Activated effector memory CD4-positive, alpha-beta T cell treated with Interleukin-2 at 50 U/mL for 16 hours (primary cell): ENCODE data around the gene ANKS1B.
"Not testable (repeated sequence)": the region's sequence is repeated elsewhere in the genome, so short reads cannot be mapped to it uniquely, and the experiment has no call there.

Experiments used
- DNase-seq: peaks from one replicate; pipeline ENCODE4 v3.0.0-alpha.2; 2020

The ANKS1B gene

GRCh38 chr12:98896938-98897337 lies 1087.8 kb downstream of the ANKS1B start:
- no peak for DNase-seq

DNA sequence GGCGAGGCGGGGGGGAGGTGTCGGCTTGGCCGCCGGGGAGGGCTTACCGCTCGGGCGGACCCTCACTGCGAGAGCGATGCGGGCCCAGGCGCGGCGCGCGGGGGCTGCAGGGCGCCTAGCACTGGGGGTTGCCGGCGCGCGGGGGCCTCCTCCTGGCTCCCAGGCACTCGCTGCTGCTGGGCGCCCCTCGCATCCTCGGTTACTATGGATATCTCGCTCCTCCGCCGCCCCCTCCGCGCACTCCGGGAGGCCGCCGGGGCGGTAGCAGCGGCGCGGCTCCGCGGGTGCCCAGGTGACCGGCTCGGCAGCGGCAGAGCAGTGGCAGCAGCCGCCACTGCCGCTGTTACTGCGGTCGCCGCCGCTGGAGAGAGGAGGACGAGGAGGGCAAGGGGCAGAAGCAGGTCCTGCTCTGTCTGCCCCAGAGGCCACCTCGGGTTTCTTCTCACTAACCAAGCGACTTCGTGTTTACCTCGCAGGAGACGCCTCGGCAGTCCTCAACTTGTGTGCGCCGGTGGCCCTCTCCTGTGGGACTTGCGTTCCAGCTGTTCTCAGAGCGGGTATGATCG lies 1089.6 kb downstream of the ANKS1B start:
- DNase-seq, result no peak

DNA sequence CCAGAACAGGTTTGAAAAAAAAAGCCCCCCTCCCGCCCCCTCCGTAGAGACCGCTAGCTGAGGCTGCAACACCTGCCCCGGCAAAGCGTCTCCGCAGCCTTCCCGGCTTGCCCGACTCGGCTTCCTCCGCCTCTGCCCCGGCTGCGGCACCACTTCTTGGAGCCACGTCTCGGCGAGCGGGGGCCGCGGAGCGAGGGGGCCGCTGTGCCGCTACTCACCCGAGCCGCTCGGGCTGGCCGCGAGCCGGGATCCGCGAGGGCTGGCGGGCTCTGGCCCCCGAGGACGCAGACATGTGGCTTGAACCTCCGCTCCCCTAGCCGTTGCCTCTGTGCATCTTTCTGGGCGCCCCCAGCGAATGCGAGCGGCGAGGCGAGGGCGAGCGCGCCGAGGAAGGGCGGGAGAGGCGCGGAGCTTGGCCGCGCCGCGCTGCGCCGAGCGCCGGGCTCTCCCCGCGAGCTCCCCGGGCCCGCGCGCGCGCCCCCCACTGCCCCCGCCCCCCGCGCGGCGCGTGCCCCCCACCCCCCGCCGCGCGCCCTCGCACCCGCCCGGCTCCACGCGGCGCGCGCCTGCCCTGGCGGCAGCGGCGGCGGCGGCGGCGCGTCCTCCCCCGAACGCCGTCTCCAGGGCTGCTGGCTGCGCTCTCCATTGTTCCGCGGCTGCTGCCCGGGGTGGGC lies 1090.2 kb downstream of the ANKS1B start:
- no peak for DNase-seq

GRCh38 chr12:98893675-98894411 lies 1090.9 kb downstream of the ANKS1B start:
- DNase-seq, result no peak

DNA sequence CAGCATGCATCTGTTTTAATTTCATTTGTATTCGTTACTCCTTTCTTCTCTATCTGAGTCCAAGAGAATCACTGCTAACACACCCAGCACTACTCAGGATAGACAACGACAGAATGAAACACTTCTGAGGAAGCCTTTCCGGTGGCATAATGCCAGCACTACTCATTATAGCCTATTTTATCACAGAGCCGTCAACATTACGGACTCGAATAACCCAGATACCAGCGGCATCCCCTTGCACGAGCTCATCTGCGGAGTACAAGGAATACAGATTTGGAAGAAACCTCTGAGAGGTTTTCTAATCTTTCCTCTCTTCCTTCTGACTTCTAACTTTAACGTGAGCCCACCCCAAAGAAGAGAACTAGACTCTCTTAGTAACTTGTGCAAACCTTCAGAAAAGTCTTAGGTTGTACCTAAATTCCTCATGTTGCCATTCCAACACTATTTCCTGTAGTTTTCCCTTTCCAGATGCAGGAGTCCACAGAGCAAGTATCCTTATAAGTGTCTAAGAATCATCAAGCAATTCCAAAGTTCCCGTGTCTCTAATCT lies 1091.5 kb downstream of the ANKS1B start:
- DNase-seq, result no peak

DNA sequence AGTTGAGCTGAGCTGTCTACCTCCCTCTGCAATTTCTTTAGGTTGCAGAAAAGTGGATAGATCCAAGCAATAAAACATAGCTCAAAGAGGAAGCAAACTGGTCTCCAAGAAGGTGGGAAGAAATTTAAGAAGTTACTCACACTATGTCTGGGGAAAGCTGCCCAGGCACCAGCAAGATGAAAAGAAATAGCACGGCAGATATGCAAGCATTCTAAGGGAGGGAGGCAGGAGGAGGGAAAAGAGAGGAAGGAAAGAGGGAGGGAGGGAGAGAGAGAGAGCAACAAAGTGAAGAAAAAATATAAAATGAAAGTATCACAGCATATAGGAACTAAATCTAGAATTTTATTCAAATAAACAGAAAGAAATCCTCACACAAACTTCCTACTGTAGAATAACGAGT lies 1099.0 kb downstream of the ANKS1B start:
- no peak for DNase-seq

DNA sequence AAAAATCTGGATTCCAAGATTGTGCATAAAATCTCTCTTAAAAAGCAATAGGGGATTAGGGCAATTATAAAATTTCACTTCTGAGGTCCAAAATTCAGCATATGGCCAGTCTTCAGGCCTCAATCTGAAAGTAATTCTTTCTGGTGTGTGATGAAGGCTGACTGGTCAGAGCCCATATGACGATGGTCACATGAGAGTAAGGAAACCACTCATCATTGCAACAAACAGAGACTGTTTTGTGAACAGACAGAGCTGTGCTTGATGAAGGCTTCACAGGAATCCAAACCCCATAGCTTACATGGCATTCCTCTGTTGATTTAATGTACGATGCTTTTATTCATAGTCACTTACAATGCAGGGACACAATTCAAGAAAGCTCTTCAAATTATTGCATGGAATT lies 1101.5 kb downstream of the ANKS1B start:
- no peak for DNase-seq

GRCh38 chr12:98882526-98882925 lies 1102.2 kb downstream of the ANKS1B start:
- no peak for DNase-seq

- DNase-seq, result no peak
These were observed 1111.0 kb downstream of the ANKS1B start for GRCh38 chr12:98873776-98874175.

GRCh38 chr12:98870504-98870903 lies 1114.2 kb downstream of the ANKS1B start:
- no peak for DNase-seq

DNA sequence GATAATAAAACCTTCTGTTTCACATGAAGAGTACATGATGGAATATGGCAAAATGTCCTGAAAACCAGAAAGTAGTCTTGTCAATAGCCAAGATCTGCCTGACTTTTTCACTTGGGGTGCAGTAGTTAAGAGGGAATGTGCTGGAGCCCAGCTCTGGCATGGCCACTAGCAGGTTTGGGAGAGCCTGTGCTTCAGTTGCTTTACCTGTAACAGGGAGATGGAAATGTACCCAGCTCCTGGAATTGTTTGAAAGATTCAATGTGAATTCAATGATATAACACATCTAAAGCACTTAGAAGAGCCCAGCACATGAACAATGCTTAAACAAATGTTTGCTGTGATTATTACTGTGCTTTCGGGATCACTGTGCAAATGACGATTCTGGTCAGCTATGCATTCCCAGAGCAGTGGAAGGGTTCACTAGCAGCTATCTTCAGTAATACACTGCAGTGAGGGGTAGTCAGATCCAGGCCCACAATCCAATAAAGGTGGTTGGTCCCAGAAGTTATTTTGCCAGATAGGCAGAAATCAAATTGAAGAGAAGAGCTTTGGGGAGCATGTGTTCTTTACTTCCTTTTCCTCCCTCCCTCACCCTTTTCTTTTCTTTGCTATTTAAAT lies 1114.7 kb downstream of the ANKS1B start:
- DNase-seq, result no peak

DNA sequence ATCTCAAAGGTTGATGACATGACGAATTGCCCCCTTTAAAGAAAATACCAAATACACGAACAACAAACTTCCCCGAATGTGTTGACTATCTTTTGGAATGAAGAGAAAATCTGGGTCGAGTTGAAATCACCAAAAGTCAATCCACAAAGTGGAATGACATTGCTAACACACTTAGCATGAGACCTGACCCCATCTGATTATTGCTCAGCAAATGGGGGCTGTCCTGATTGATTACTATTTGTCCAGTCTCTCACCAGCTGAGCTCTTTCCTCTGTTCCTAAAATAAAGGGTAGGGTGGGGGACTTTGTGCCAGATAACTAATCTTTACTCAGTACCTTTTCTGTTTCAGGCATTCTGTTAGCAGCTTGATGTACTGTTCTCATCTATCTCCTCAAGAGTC lies 1116.2 kb downstream of the ANKS1B start:
- no peak for DNase-seq

- no peak for DNase-seq
These were observed 1116.7 kb downstream of the ANKS1B start for GRCh38 chr12:98868076-98868475.

- DNase-seq, result no peak
These were observed 1120.4 kb downstream of the ANKS1B start for GRCh38 chr12:98864363-98864762.

DNA sequence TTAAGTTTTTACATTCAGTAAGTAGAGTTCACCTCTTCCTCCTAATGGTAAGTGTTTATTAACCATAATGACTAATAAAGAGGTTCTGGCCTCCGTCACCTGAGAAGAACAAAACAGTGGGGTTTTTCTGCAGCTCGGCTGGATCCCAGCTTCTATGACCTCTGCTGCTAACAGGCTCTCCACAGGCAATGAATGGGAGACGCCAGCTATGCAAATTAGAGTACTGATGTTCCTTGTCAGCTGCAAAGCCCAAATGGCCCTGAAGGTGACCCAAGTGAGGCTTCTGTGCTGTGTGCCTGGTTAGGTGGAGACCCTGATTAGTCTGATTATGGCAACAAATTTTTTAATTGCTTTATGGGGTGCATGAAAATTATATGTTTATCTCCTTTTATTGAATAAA lies 1121.6 kb downstream of the ANKS1B start:
- no peak for DNase-seq

DNA sequence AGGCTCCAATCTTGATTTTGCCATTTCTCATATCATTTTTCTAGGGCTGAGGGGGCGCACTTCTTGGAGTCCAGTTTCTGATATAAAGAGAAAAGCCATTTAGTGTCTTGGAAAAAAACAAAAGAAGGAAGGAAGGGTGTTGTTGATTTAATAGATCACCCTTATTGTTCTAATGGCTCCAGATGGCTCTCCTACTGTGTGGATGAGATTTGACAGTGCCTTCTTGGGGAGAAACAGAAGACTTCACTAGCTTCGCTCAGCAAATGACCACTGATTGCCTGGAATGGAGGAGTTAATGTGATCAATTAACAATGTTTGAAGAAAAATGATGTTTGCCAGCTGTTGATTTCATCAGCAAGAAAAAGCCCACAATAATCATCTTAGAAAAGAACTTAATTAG lies 1123.5 kb downstream of the ANKS1B start:
- DNase-seq, result no peak

- DNase-seq, result no peak
These were observed 1127.7 kb downstream of the ANKS1B start for GRCh38 chr12:98856897-98857540.

GRCh38 chr12:98852181-98852580 lies 1132.6 kb downstream of the ANKS1B start:
- no peak for DNase-seq

- no peak for DNase-seq
These were observed 1137.5 kb downstream of the ANKS1B start for GRCh38 chr12:98847242-98847641.

GRCh38 chr12:98845957-98846356 lies 1138.8 kb downstream of the ANKS1B start:
- DNase-seq, result no peak

- DNase-seq, result no peak
These were observed 1144.4 kb downstream of the ANKS1B start for GRCh38 chr12:98840325-98840724.

DNA sequence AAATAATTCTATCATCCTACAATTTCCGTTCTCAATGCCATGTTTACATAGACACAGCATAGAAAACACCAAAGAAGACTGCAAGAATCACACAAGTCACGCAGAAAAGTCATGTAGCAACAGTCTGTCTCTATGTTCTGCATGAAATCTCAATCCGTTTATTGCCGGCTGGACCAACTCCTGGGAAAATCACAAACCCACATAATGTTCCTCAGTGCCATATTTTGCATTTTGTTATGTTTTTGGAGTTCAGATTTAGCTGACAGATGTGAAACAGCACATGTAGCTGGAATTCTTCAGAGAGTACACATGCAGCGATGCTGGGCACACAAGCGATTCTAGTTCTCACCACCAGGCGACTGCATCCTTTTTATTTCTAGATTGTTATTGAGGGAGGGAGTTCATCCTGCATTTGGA lies 1146.5 kb downstream of the ANKS1B start:
- no peak for DNase-seq

GRCh38 chr12:98837134-98837752 lies 1147.5 kb downstream of the ANKS1B start:
- DNase-seq, result not testable (repeated sequence)
